Trophoblast cell (in vitro differentiated cells and primary cell): ENCODE results near the gene KRTAP1-4.
"Not testable (repeated sequence)": the region's sequence is repeated elsewhere in the genome, so short reads cannot be mapped to it uniquely, and the experiment has no call there.

ENCODE experiments used
- DNase-seq, 2 donors: peaks; one replicate each; pipeline ENCODE4 v3.0.0-alpha.2; 2016
- H2AFZ ChIP-seq: 2 replicates; pipeline ENCODE4 v1.6.1; 2013; ENCODE audit warnings: low read length, moderate library complexity, mild to moderate bottlenecking; ENCODE audit not compliant: insufficient read depth, poor library complexity
- H2AK5ac ChIP-seq: 2 replicates; pipeline ENCODE4 v1.6.1; 2013; ENCODE audit warnings: mild to moderate bottlenecking, low read length
- H2BK120ac ChIP-seq: 2 replicates; pipeline ENCODE4 v1.6.1; 2013; ENCODE audit warnings: low read length, mild to moderate bottlenecking, moderate library complexity; ENCODE audit not compliant: insufficient read depth, poor library complexity
- H2BK12ac ChIP-seq: 2 replicates; pipeline ENCODE4 v1.6.1; 2013; ENCODE audit warnings: mild to moderate bottlenecking, low read length, moderate library complexity
- H2BK5ac ChIP-seq: 2 replicates; pipeline ENCODE4 v1.6.1; 2013; ENCODE audit warnings: low read length, low read depth, moderate library complexity, mild to moderate bottlenecking; ENCODE audit not compliant: poor library complexity
- H3K14ac ChIP-seq: 2 replicates; pipeline ENCODE4 v1.6.1; 2013; ENCODE audit warnings: mild to moderate bottlenecking, low read length
- H3K18ac ChIP-seq: 2 replicates; pipeline ENCODE4 v1.6.1; 2013; ENCODE audit warnings: mild to moderate bottlenecking, low read length
- H3K23ac ChIP-seq: 2 replicates; pipeline ENCODE4 v1.6.1; 2013; ENCODE audit warnings: low read length
- H3K27ac ChIP-seq: 2 replicates; pipeline ENCODE4 v1.5.1; 2013; ENCODE audit warnings: low read depth, mild to moderate bottlenecking, inconsistent platforms, low read length, moderate library complexity
- H3K27me3 ChIP-seq: 2 replicates; pipeline ENCODE4 v1.6.1; 2013; ENCODE audit warnings: inconsistent platforms, mild to moderate bottlenecking, low read length, moderate library complexity; ENCODE audit not compliant: insufficient read depth
- H3K36me3 ChIP-seq, 2 experiments: 1 replicate in 1 of 2; 2 replicates in 1 of 2; pipeline ENCODE4 v1.6.1; 2013; ENCODE audit warnings: low read length in 2 of 2, mild to moderate bottlenecking in 2 of 2, moderate library complexity in 1 of 2; ENCODE audit not compliant: insufficient read depth in 2 of 2, control insufficient read depth in 1 of 2
- H3K4ac ChIP-seq: 2 replicates; pipeline ENCODE4 v1.6.1; 2013; ENCODE audit warnings: low read depth, mild to moderate bottlenecking, low read length, moderate library complexity
- H3K4me1 ChIP-seq, 2 experiments: 1 replicate in 1 of 2; 2 replicates in 1 of 2; pipeline ENCODE4 v1.6.1; 2013; ENCODE audit warnings: low read length in 2 of 2, mild to moderate bottlenecking in 2 of 2, moderate library complexity in 1 of 2; ENCODE audit not compliant: insufficient read depth in 2 of 2, control insufficient read depth in 1 of 2
- H3K4me2 ChIP-seq: 2 replicates; pipeline ENCODE4 v1.6.1; 2013; ENCODE audit warnings: inconsistent platforms, mild to moderate bottlenecking, low read length, moderate library complexity
- H3K4me3 ChIP-seq: 2 replicates; pipeline ENCODE4 v1.5.1; 2013; ENCODE audit warnings: mild to moderate bottlenecking, low read depth, low read length, inconsistent platforms
- H3K79me1 ChIP-seq: one replicate; pipeline ENCODE4 v1.6.1; 2013; ENCODE audit warnings: low read length
- H3K79me2 ChIP-seq: 2 replicates; pipeline ENCODE4 v1.6.1; 2013; ENCODE audit warnings: low read length, mild to moderate bottlenecking; ENCODE audit not compliant: control insufficient read depth, insufficient read depth, poor library complexity
- H3K9ac ChIP-seq: 2 replicates; pipeline ENCODE4 v1.6.1; 2013; ENCODE audit warnings: mild to moderate bottlenecking, low read length
- H3K9me3 ChIP-seq: 2 replicates; pipeline ENCODE4 v1.6.1; 2013; ENCODE audit warnings: low read depth, mild to moderate bottlenecking, control low read depth, inconsistent platforms, low read length; ENCODE audit not compliant: insufficient read depth
- H4K12ac ChIP-seq: 2 replicates; pipeline ENCODE4 v1.6.1; 2013; ENCODE audit warnings: low read depth, mild to moderate bottlenecking, low read length, moderate library complexity
- H4K8ac ChIP-seq: 2 replicates; pipeline ENCODE4 v1.6.1; 2013; ENCODE audit warnings: low read depth, mild to moderate bottlenecking, low read length, moderate library complexity
- H4K91ac ChIP-seq: one replicate; pipeline ENCODE4 v1.6.1; 2013; ENCODE audit warnings: low read depth, mild to moderate bottlenecking, low read length, moderate library complexity
- WGBS: extraction: QIAGEN DNeasy Blood & Tissue Kit; methylation state at CpG from one replicate; pipeline ENCODE4 v1.1.7; 2013; ENCODE audit warnings: missing lambda C conversion rate; ENCODE audit not compliant: insufficient read length, insufficient coverage; ENCODE audit errors: extremely low coverage; 5-methylcytosine and 5-hydroxymethylcytosine counted together

KRTAP1-4 gene

DNA sequence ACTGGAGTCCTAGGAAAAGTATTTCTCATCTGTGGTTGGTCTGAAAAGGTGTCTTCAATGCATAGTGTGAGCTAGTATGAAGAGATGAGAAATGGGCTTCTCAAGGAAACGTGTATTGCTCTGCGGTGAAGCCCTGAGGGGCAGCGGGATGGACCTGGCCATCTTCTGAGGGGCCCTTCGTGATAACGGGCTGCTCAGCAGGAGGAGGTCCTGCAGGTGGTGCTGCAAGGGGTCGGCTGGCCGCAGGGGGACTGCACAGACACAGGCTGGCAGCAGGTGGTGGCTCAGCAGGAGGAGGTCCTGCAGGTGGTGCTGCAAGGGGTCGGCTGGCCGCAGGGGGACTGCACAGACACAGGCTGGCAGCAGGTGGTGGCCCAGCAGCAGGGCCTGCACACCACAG lies 24.6 kb upstream of the KRTAP1-4 start:
- not testable (repeated sequence) for H4K12ac ChIP-seq, H3K14ac ChIP-seq, H2BK12ac ChIP-seq, H2BK120ac ChIP-seq, H3K79me1 ChIP-seq, H3K79me2 ChIP-seq, DNase-seq, H3K18ac ChIP-seq, H3K4ac ChIP-seq, H3K27ac ChIP-seq, H4K8ac ChIP-seq, H3K4me2 ChIP-seq, H3K23ac ChIP-seq, H3K9ac ChIP-seq, H3K36me3 ChIP-seq, H3K4me3 ChIP-seq, H2BK5ac ChIP-seq, H3K9me3 ChIP-seq, H3K4me1 ChIP-seq, H4K91ac ChIP-seq, H2AFZ ChIP-seq, H2AK5ac ChIP-seq, H3K27me3 ChIP-seq
- no CpG with 5 or more reads among the region's 9 CpGs for WGBS

DNA sequence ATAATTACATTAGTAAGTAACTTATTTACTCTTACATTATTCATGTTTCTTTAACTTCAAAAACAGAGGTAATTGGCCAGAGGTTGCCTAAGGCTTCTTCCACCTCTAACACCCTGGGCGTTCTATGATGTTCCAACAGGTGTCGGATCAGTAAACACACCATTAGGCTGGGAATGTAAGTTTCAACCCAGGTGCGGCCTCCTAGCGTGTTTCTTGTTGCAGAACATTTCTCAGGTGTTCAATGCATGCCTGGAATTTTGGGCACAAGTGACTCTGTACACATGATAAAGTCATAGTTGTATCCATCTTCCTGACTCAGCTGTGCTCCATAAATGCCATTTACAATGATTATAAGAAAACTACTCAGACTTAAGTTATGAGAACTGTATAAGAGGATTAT lies 24.0 kb upstream of the KRTAP1-4 start:
- H3K9ac ChIP-seq: no peak overlapping the region
- no CpG with 5 or more reads among the region's 4 CpGs for WGBS
- H3K4me3 ChIP-seq: no peak overlapping the region

DNA sequence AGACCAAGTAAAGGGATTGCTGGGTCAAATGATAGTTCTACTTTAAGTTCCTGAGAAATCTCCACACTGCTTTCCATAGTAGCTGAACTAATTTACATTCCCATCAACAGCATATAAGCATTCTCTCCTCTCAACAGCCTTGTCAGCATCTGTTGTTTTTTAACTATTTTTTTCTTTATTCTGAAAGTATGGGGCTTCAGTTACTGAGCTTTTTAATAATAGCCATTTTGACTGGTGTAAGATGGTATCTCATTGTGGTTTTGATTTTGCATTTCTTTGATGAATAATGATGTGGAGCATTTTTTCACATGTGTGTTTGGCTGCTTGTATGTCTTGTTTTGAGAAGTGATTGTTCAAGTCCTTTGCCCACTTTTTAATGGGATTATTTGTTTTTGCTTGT lies 22.6 kb upstream of the KRTAP1-4 start:
- Histone ChIP-seq H3K4ac (no peak overlapping the region), H3K14ac (no peak overlapping the region), H3K23ac (no peak overlapping the region), H2BK5ac (no peak overlapping the region), H2BK12ac (no peak overlapping the region), H3K79me2 (no peaks in the 10 kb centered on the region), H3K9me3 (no peaks in the 10 kb centered on the region), H3K36me3 (no peaks in the 10 kb centered on the region), H3K9ac (no peak overlapping the region), H3K4me1 (peaks cover 5 to 6% of the 10 kb centered on the region in 2 experiments), H2BK120ac (no peak overlapping the region), H4K12ac (no peak overlapping the region), H3K4me3 (no peak overlapping the region), H2AK5ac (no peak overlapping the region), H3K27ac (no peak overlapping the region), H3K4me2 (no peak overlapping the region), H3K18ac (no peak overlapping the region), H4K8ac (no peak overlapping the region), H2AFZ (no peak overlapping the region), H3K27me3 (no peaks in the 10 kb centered on the region), H3K79me1 (peaks cover 4% of the 10 kb centered on the region), H4K91ac (no peak overlapping the region)
- DNase-seq: no peak

More for the DNA sequence above, 24.0 kb upstream of the KRTAP1-4 start:
- Histone ChIP-seq H3K36me3 (no peaks in the 10 kb centered on the region), H3K79me1 (no peaks in the 10 kb centered on the region), H3K18ac (no peak overlapping the region), H4K91ac (no peak overlapping the region), H3K27ac (no peak overlapping the region), H3K14ac (no peak overlapping the region), H4K12ac (no peak overlapping the region), H3K23ac (no peak overlapping the region), H2BK12ac (no peak overlapping the region), H2BK5ac (no peak overlapping the region), H3K4me1 (peaks cover 0 to 2% of the 10 kb centered on the region in 2 experiments), H2BK120ac (no peak overlapping the region), H3K27me3 (no peaks in the 10 kb centered on the region), H3K4me2 (no peak overlapping the region), H4K8ac (no peak overlapping the region), H2AK5ac (no peak overlapping the region), H3K79me2 (no peaks in the 10 kb centered on the region), H3K9me3 (no peaks in the 10 kb centered on the region), H3K4ac (no peak overlapping the region), H2AFZ (no peak overlapping the region)
- peak; percentile 66 to 82 for DNase-seq

DNA sequence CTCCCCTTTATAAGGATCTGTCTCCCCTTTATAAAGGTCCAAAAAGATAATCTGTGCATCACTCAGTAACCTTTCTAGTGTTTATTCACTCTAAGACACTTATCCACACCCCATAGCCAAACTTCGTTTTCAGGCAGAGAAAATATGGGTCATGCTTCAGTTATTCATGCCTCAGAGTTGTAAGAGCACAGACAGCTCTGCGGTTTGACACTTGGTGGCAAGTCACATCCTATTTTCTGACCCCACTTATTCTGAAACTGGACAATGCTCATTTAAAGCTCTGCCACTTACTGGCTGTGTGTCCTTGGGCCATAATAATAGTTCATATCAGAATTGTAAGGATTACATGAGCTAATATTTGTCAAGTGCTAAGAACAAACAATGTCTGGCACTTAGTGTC lies 19.1 kb upstream of the KRTAP1-4 start:
- no peaks in the 10 kb centered on the region for H3K9me3 ChIP-seq
- no peaks in the 10 kb centered on the region for H3K36me3 ChIP-seq
- WGBS: no CpG with 5 or more reads among the region's 2 CpGs
- H4K8ac ChIP-seq: no peak overlapping the region
- H3K14ac ChIP-seq: no peak overlapping the region
- no peak overlapping the region for H2BK5ac ChIP-seq
- no peak overlapping the region for H3K4me3 ChIP-seq
- H2BK120ac ChIP-seq: no peak overlapping the region
- H3K4me1 ChIP-seq: peaks cover 5 to 6% of the 10 kb centered on the region in 2 experiments
- H4K12ac ChIP-seq: no peak overlapping the region
- H3K27me3 ChIP-seq: no peaks in the 10 kb centered on the region
- H4K91ac ChIP-seq: no peak overlapping the region
- peak overlapping the region; percentile 27 for H3K4me2 ChIP-seq
- H3K23ac ChIP-seq: no peak overlapping the region
- peak; percentile 31 to 81 for DNase-seq
- no peak overlapping the region for H2BK12ac ChIP-seq
- H3K27ac ChIP-seq: peak overlapping the region; percentile 80
- peaks cover 5% of the 10 kb centered on the region for H3K79me1 ChIP-seq
- H2AFZ ChIP-seq: no peak overlapping the region
- H3K18ac ChIP-seq: no peak overlapping the region
- no peaks in the 10 kb centered on the region for H3K79me2 ChIP-seq
- no peak overlapping the region for H3K9ac ChIP-seq
- H2AK5ac ChIP-seq: no peak overlapping the region
- H3K4ac ChIP-seq: no peak overlapping the region
